GM21528 (cell line): ENCODE results near the gene MMP14.
"Not testable (repeated sequence)": the region's sequence is repeated elsewhere in the genome, so short reads cannot be mapped to it uniquely, and the experiment has no call there.

ENCODE experiments used
- ATAC-seq: cut with Tn5 transposase; IDR thresholded peaks from one replicate; pipeline ENCODE4 v1.9.1; 2021; ENCODE audit warnings: mild to moderate bottlenecking, moderate library complexity; ENCODE audit not compliant: unreplicated experiment, low FRiP score

The MMP14 gene

DNA sequence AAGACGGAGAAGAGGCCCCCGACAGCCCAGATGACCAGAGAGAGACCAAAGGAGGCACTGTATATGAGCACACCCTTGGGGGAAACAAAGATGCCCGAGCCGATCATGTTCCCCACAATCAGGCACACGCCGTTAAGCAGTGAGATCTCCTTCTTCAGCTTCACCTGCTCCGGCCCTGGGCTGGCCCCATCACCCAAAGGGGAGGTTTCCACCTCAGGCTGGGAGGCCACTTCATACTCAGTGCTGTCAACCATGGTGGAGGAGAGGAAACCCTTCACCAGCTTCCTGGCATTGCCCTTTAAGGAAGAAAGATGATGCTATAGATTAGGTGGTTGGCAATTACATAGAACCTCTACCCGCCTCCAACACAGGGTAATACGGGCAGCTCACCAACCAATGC, 23.2 kb upstream of the MMP14 start:
- ATAC-seq, result no peak

DNA sequence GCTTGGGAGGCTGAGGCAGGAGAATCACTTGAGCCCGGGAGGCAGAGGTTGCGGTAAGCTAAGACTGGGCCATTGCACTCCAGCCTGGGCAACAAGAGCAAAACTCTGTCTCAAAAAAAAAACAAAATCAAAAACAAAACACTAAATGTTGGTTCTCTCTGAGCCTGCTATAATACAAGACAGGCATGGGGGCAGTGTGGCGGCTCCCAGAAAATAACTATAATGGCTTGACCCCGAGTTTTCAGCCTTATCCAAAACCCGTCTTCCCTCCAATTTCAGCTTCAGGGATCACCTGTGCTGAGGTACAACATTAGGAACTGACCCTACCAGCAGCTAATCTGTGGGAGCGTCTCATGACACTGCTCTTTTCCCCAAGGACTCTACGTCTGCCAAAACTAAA, 22.0 kb upstream of the MMP14 start:
- ATAC-seq, result no peak

DNA sequence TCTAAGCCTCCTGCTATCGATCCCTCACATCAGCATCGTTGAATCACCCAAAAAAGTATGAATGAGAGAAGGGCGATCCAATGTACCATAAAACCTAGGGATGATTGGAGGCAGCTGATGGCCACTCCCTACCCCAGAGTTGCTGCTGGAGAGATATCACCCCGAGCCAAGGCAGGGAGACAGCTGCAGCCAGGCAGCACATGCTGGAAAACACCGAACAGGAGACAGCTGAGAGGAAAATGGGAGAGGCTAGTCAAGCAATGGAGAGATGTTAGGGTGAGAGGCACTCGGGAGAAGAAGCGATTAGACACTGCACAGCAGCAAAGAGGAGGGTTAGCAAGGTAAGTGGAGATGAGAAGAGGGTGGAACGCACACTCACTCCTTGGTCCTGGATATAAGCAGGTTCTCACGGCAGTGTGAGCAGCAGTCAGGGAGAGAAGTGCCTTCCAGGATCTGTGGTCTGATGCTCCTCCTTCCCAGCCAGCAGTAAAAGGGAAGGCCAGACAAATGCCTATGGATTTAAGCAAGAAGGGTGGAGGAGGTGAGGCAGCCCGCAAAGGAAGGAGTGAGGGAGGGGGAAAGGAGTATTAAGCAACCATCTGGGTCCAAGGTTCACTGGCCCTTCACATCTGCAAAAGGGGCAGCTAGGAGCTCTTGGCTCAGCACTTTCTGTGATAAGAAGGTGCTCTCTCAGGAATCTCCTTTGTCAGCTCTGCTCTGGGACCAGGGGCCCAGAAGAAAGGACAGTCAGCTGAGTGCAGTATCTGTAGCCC, 21.3 kb upstream of the MMP14 start, which contains the start of gene SLC7A7:
Gene SLC7A7, minus strand, starts transcription at position 495 of the 773 bp plus-strand sequence. CDS start 2,037 bp downstream, outside the sequence.
- ATAC-seq, result no peak

DNA sequence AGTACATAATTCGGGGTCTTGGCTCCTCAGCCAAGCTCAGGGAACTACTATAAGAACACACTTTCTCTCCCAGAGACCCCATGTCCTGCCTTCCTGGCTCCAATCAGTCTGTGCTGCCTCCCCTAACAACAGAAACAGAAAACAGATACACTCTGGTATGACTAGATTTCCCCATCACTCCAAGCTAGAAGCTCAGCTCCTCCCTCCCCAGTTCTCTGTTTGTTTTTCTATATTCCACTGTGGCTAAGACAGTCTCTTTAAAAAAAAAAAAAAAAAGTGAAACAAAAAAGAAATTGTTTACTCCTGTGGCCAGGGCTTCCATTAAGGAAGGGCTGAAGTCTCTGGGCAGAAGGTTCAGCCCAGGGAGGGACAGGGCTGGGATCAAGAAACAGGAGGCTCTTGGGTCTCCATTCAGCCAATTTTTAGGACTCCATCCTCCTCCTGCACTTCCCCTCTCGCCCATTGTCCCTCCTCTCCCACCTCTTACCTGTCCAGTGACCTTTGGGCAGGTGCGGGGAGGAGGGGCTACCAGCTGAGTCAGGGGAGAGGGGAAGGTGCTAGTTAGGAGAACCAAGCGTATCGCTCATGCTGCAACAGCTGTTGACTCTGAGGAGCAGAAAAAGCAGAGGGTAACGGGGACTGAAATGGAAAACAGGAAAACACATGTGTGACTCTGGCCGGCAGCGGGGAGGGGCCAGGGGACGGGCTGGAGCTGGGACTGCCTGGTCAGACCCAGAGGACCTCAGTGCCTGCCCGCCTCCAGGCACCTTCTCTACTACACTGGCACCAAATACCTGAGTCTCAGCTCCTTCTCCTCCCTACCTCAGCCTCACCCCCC, 17.0 kb upstream of the MMP14 start:
- no peak for ATAC-seq

DNA sequence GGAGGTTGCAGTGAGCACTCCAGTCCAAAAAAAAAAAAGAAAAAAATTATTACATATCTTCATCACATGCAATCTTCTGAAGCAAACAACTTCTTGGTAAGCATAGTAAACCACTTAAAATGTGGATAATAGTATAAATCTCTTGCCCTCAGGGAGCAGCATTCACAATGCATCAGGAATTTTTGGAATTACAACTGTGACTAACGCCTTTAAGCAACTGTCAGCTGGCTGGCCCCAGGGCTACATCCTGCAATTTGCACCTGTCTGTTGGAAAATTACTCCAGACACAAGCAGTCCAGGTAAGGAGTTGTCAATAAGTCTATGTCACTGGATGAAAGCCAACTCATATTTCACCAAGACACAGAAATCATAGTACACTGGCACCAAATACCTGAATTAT, 15.7 kb upstream of the MMP14 start:
- no peak for ATAC-seq

DNA sequence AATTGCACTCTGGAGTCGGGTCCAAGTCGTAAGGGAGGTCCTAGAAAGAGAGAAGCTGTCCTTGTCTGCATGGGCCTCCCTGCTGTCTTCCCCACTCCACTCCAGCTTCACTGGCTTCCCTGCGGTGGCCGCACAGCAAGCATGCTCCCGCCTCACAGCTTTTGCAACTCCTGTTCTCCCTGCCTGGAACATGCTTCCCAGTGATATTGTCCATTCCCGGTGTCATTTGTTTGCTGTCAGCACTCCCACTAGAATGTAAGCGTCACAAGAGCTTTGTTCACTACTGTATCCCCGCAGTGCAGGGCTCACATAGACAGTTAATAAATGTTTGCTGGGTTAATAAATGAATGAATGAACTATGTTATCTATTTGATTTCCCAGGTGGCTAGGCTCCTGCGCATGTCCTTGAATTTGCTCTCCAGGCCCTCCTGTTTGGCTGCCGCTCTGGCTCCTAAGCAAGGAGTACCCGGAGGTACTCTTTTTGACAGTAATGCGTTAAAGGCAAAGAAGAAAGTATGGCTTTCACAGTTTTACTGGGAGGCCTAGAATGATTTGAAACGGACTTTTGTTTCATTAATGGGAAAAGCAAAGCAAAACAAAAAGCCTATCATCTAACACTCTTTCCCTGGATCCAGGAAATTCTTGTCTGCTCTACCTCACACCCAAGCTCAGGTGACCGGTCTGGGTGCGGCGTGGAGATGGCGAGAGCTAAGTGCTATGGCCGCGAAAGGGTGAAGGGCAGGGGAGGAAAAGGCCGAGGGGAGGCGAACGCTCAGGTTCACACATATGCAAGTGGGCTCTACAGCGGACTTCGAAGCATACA, 15.0 kb upstream of the MMP14 start:
- no peak for ATAC-seq

DNA sequence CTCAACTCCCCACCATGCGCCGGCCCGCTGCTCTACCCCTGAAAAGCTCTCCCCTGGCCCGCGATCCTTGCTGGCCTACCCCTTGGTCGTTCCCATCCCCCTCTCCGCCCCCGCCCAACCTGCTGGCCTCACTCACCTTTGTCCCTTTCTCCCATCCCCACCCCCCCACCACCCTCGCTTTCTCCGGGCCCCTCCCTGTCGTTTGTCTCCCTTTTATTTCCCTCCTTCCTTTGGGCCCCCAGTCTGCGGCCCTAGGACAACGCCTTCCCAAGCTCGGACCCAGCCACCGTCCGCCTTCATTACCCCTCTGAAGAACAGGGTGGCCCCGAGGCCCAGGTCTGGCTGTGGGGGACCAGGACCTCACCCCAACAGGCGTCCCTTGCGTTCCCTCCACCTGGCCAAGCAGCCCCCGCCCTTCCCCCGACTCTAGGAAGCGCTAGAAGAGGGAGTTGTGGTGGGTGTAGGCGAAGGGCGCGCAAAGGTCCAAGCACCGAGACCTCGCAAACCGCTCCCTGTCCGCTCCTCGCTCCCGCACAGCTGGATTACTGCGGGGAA, 14.3 kb upstream of the MMP14 start:
- ATAC-seq, result no peak

DNA sequence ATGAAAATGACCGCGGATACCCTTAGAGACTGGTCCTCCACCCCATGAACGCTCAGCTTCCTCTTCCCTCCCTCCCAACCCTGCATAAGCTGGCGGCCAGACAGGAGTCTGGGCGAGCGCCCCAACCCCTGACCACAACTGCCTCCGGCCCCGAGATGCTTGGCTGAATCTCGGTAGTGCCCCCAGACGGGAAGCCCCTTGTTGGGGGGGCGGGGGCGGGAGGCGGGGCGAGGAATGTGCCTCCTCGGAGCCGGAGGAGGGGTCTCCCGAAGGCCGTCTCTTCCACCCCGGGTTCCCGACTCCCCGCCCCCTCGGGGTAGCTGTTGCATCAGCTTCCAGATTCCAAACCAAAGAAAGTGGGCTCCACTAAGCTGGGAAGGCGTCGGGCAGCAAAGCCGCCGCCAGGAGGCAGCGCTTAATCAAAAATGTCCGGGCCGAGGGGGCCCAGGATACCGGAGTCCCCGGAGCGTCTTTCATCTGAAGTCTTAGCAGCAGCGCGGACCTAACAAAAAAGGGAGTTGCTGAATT, 13.8 kb upstream of the MMP14 start:
- ATAC-seq, result peak; percentile 48

DNA sequence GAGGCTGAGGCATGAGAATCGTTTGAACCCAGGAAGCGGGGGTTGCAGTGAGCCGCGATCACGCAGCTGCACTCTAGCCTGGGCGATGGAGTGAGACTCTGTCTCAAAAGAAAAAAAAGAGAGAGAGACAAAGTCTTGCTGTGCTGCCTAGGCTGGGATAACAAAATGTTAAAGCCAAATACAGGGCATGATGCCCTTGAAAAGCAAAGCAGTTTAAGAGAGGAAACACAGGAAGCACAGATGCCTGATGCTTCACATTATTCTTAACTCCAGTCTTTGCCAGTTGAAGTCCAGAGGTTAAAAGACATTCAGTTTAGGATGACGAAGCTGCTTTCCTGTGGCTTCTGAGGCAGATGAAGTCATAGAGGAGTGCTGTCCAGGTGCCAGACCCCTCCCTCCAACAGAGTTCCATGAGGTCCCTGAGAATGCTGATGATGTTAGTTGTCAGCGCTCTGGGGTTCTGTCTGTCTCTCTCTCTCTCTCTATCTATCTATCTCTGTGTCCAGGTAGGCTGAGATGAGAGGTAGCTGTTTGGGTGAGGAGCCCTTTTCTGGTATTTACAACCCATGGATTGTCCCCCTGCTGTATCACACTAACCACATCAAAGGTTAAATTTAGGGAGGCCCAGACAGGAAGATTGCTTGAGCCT, 11.6 kb upstream of the MMP14 start:
- no peak for ATAC-seq

DNA sequence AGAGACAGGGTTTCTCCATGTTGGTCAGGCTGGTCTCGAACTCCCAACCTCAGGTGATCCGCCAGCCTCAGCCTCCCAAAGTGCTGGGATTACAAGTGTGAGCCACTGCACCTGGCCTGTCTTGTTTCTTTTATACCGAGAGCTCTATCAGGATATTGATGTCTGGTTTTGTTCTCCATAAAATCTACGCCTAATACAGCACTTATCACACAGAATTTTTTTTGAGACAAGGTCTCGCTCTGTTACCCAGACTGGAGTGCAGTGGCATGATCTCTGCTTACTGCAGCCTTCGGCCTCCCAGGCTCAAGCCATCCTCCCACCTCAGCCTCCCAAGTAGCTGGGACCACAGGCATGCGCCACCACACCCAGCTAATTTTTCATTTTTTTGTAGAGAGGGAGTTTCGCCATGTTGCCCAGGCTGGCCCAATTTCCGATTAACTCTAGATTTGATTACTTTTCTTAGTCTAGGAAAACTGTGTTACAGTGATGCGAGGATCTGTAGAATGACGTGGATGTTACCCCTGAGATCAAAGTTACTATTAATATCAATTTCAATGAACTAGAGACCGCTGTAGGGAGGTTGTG, 7.2 kb upstream of the MMP14 start:
- ATAC-seq, result not testable (repeated sequence)

DNA sequence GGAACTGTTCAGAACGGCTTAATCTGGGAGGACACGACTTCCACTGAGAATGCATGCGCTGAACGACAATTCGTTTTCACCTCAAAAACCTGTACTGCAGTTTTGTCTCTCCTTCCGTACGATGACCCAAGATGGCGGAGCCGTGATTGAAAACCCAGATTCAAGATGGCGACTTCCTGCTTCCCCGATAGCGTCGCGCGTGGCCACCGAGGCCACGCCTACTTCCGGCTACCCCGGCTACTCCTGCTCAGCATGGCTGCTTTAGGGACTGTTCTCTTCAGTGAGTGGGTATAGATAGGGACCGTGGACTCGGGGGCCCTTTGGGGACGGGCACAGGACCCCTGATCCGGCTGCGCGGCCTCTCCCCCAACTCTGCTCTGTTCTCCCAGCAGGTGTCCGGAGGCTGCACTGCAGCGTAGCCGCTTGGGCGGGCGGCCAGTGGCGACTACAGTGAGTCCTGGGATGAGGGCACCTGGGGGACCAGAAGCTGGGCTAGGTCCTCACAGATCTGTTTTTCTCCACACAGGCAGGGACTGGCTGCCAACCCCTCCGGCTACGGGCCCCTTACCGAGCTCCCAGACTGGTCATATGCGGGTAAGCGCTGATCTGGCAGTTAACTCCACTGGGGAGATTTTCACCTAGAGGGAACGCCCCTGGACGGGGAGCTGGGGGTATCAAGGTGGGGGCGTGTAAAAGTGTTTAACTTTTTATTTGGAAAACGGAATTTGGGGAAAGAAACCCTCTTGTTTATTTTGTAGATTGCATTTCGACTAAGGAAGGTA, 6.5 kb upstream of the MMP14 start, which contains the start of gene MRPL52:
Gene MRPL52, plus strand, starts transcription at position 227 of the 782 bp plus-strand sequence. Its CDS starts 26 bp downstream, at position 253.
- ATAC-seq, result peak; percentile 86

DNA sequence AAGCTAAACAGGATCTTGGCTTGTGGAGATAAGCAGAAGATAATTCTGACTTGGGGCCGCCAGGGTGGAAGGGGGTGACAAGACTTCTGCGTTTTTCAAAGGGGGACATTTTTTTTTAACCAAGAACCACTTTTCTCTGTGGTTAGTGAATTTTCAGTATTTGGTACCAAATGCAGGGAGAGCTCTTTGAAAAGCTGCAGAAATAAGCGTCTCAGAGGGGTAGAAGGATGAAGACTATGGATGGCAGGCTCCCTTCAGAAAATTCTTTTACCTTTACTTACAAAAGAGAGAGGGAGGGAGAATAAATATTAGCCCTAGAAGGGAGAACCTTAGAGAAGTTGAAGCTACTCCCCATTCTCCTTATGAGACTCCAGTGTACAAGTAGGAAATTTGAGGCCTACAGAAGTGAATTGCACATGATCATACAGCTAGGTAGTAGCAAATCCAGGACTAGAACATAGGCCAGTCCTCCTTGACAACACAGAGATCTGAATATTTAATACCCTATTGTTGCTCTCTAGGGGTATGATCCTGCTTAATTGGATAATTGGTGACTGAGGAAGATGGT, 5.9 kb upstream of the MMP14 start:
- peak; percentile 2 for ATAC-seq

DNA sequence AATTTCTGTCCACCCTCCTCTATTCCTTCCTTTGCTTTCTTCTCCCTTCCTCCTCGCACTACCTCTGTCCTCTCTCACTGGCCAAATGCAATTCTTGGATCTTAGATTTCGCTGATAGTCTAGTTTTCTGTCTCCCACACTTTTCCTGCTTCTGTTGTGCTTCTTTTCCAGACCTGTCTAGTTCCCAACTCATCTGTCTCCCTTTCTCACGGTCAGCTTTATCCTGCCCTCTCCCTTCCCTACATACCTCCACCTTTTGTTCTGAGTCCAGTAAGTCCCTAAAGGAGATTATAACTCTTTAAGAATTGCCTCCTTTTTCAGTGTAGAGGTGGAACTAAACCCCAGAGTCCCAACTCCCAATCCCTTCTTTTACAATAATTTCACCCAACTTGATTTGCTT, 880 bp upstream of the MMP14 start:
- no peak for ATAC-seq

DNA sequence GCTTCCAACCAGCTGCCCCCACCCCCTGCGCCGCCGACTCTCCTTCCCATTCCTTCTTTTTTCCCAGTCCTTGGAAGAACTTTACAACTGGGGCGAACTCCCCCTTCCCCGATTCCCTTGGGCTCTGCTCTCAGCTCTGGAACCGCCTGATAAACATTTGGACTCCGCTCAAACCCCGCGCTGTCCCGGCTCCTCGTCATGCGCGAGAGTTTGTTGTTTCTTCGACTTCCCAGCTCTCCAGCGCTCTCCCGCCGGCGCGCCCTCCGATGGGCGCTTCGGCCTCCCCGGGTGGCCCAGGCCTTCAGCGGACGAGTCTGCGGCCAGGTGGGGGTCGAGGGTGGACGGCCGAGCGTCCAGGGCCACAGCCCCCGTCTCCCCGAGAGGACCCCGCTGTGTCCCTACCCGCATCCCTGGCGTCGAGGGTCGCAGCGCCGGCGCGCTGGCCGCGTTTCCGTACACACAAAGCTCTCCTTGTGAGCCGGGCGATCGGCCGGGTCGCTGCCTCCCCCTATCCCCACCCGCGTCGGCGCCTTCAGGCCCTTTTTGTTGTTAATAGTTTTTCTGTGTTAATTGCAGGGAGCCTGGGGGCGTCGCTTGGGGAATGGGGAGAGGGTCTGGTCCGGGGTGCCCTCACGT, 847 bp downstream of the MMP14 start:
- ATAC-seq, result no peak

DNA sequence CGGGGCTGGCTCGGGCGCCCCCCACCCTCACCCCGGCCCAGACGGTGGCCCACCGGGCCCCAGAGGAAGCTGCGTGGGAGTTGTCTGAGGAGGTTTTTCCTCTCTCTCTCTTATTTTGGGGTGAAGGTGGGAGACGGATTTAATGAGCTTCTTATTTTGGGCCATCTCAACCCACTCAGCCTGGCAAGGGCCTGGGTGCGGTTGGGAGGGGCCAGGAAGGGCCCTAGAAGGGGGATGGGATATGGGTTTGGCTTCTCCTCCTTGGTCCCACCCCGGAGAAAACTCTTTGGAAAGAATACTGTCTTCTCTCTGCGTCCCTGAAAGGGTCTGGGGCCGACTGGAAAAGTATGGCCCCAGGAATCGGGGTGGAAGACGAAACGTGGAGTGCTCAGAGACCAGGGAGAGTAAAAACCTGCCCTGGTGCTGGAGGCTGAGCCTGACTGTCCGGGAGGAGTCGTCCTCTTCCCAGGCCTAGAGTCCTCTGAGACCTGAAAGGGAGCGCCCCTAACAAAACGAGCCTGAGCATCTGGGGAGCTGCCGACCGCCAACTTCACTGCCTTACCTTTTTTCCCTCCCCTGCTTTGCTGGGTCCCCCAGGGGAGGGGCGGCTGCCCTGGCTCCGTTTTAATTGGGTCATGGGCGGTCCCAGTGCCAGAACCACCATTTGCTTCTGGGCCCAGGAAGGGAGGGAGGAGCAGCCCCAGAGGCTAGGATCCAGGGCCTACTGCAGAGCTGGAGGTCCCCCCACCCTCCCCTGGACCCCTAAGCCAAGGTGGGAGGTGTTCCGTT, 1.6 kb downstream of the MMP14 start:
- no peak for ATAC-seq

DNA sequence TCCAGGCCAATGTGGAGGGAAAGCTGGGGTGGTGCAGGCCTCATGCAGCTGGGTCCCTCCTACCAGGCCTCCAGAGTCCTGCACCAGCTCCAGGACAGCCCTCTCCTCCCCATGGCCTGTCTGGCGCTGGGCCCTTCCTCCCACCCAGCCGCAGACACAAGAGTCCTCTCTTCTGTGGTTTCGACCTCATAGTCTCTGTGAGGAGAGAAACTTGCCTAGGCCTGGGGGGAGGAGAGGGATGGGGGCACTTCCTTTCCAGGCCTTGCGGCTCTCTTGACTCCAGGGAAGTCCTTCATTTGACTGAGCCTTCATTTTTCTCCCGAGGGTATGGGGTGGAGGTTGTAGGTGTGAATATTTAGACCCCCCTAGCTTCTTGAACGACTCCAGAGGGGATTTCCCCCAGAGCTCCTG, 2.3 kb downstream of the MMP14 start:
- no peak for ATAC-seq
